WERI-Rb-1 (cell line): ENCODE data around the gene CDK7.

Source experiments
- DNase-seq: peaks from one replicate; pipeline ENCODE4 v3.0.0-alpha.2; 2020
- H3K27ac ChIP-seq: fragments of 250-450 bp; sonication (Bioruptor Pico); 2 replicates; pipeline ENCODE4 v1.5.1; 2020; ENCODE audit warnings: mild to moderate bottlenecking, moderate library complexity
- H3K27me3 ChIP-seq: fragments of 250-450 bp; sonication (Bioruptor Pico); 2 replicates; pipeline ENCODE4 v1.5.1; 2021; ENCODE audit warnings: mild to moderate bottlenecking, low read depth, moderate library complexity; ENCODE audit not compliant: insufficient read depth, severe bottlenecking
- H3K36me3 ChIP-seq: fragments of 250-450 bp; sonication (Bioruptor Pico); 2 replicates; pipeline ENCODE4 v1.5.1; 2020; ENCODE audit warnings: mild to moderate bottlenecking, moderate library complexity
- H3K4me3 ChIP-seq: 2 replicates; pipeline ENCODE4 v1.5.1; 2011; ENCODE audit warnings: low read depth, mild to moderate bottlenecking, control low read depth, low read length
- H3K9me3 ChIP-seq: fragments of 250-450 bp; sonication (Bioruptor Pico); 2 replicates; pipeline ENCODE4 v1.5.1; 2021; ENCODE audit warnings: mild to moderate bottlenecking, moderate library complexity; ENCODE audit not compliant: severe bottlenecking
- TF ChIP-seq, protein P1 (sequence below): IDR thresholded peaks from 2 replicates; pipeline ENCODE4 v1.5.1; 2011; ENCODE audit warnings: low read depth, mild to moderate bottlenecking, control low read depth, inconsistent platforms, low read length

The CDK7 gene

GRCh38 chr5:69295088-69295754, 60.5 kb downstream of the CDK7 start:
- TF ChIP-seq, protein P1, sequence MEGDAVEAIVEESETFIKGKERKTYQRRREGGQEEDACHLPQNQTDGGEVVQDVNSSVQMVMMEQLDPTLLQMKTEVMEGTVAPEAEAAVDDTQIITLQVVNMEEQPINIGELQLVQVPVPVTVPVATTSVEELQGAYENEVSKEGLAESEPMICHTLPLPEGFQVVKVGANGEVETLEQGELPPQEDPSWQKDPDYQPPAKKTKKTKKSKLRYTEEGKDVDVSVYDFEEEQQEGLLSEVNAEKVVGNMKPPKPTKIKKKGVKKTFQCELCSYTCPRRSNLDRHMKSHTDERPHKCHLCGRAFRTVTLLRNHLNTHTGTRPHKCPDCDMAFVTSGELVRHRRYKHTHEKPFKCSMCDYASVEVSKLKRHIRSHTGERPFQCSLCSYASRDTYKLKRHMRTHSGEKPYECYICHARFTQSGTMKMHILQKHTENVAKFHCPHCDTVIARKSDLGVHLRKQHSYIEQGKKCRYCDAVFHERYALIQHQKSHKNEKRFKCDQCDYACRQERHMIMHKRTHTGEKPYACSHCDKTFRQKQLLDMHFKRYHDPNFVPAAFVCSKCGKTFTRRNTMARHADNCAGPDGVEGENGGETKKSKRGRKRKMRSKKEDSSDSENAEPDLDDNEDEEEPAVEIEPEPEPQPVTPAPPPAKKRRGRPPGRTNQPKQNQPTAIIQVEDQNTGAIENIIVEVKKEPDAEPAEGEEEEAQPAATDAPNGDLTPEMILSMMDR: no peak
- Histone ChIP-seq H3K27me3 (no peaks in the 10 kb centered on the region), H3K9me3 (no peaks in the 10 kb centered on the region), H3K27ac (peak overlapping the region; percentile 68), H3K36me3 (no peaks in the 10 kb centered on the region; the same call in 1 of the 2 replicates), H3K4me3 (no peak overlapping the region; the same call in 1 of the 2 replicates)
- DNase-seq: no peak

DNA sequence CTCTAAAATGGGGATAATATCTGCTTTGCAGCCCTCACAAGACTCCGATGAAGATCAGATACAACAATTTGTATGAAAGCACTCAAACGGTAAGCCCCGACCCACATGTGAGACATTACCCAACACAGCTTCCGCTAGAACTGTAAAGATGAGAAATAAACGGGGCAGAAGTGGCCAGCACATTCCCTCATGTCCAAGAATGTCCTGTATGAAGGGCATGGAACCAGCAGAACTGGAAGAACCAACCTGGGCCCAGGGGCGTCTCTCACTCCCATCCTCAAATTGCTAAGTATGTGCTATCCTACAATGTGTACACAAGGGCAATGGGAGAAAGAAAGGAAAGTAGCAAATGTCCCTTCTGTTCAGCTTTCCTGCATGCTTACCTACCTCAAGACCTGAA, 64.9 kb downstream of the CDK7 start:
- DNase-seq: no peak

GRCh38 chr5:69300537-69301203, 66.0 kb downstream of the CDK7 start:
- H3K36me3 ChIP-seq: no peaks in the 10 kb centered on the region; the same call in 1 of the 2 replicates
- no peak for DNase-seq
- TF ChIP-seq, protein P1: no peak

More for the DNA sequence above, 64.9 kb downstream of the CDK7 start:
- H3K36me3 ChIP-seq: no peaks in the 10 kb centered on the region; the same call in 1 of the 2 replicates
- H3K9me3 ChIP-seq: no peaks in the 10 kb centered on the region
- no peak overlapping the region for H3K27ac ChIP-seq
- H3K4me3 ChIP-seq: no peak overlapping the region
- H3K27me3 ChIP-seq: no peaks in the 10 kb centered on the region
- TF ChIP-seq, protein P1: no peak

DNA sequence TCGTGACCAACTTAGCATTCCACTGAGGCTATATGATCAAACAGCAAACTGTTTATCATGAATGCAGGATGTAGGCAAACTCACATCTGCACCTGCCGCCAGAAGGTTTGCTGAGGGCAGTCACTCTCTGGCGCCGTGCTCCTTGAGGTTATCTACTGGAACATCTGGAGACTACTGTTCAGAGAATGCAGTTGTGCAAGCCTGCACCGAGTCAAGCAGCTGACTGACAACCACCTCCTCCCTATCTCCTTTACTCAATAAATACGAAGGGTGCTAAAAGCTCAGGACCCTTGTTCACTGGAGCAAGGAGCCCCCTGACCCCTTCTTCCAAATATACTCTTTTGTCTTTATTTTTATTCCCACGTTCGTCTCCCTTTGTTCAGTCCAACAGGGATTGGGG, 70.8 kb downstream of the CDK7 start:
- no peaks in the 10 kb centered on the region for H3K9me3 ChIP-seq
- no peak overlapping the region for H3K27ac ChIP-seq
- H3K27me3 ChIP-seq: no peaks in the 10 kb centered on the region
- no peak for DNase-seq
- TF ChIP-seq, protein P1: no peak
- H3K36me3 ChIP-seq: peaks cover 18% of the 10 kb centered on the region
- H3K4me3 ChIP-seq: no peak overlapping the region

More at GRCh38 chr5:69300537-69301203, 66.0 kb downstream of the CDK7 start:
- H3K27ac ChIP-seq: no peak overlapping the region
- no peaks in the 10 kb centered on the region for H3K9me3 ChIP-seq
- H3K4me3 ChIP-seq: no peak overlapping the region
- no peaks in the 10 kb centered on the region for H3K27me3 ChIP-seq

- H3K4me3 ChIP-seq: no peak overlapping the region
- H3K9me3 ChIP-seq: no peaks in the 10 kb centered on the region
- no peak overlapping the region for H3K27ac ChIP-seq
- peaks cover 25% of the 10 kb centered on the region for H3K36me3 ChIP-seq
- H3K27me3 ChIP-seq: no peaks in the 10 kb centered on the region
- TF ChIP-seq, protein P1: no peak
- DNase-seq: no peak
Measured at GRCh38 chr5:69308046-69308553, 73.4 kb downstream of the CDK7 start.
